MM.1S (cell line): Measurements from ENCODE around the gene PTH2R.

ENCODE experiments used
- DNase-seq: peaks from one replicate; pipeline ENCODE4 v3.0.0-alpha.2; 2015
- H2AFZ ChIP-seq: fragments of 300-600 bp; sonication (generic); 2 replicates; pipeline ENCODE4 v1.6.0; 2016; ENCODE audit warnings: antibody characterized with exemption, low read length
- H3F3A ChIP-seq: fragments of 300-600 bp; sonication (generic); 2 replicates; pipeline ENCODE4 v1.6.1; 2016; ENCODE audit warnings: mild to moderate bottlenecking, antibody characterized with exemption, low read length, moderate library complexity, mixed read lengths; ENCODE audit not compliant: insufficient read depth
- H3K27ac ChIP-seq: fragments of 300-600 bp; sonication (generic); 2 replicates; pipeline ENCODE4 v1.5.1; 2016; ENCODE audit warnings: mild to moderate bottlenecking, low read length
- H3K27me3 ChIP-seq: fragments of 300-600 bp; sonication (generic); replicated peaks from 2 replicates; pipeline ENCODE4 v1.6.0; 2016; ENCODE audit warnings: low read length; ENCODE audit not compliant: insufficient read depth
- H3K36me3 ChIP-seq: fragments of 300-600 bp; sonication (generic); replicated peaks from 2 replicates; pipeline ENCODE4 v1.6.1; 2016; ENCODE audit warnings: mild to moderate bottlenecking, low read length, mixed read lengths; ENCODE audit not compliant: insufficient read depth
- H3K4me1 ChIP-seq: fragments of 300-600 bp; sonication (generic); 2 replicates; pipeline ENCODE4 v1.6.1; 2016; ENCODE audit warnings: low read length, mixed read lengths
- H3K4me2 ChIP-seq: fragments of 300-600 bp; sonication (generic); 2 replicates; pipeline ENCODE4 v1.6.0; 2016; ENCODE audit warnings: low read depth, low read length
- H3K4me3 ChIP-seq: fragments of 300-600 bp; sonication (generic); 2 replicates; pipeline ENCODE4 v1.5.1; 2016; ENCODE audit warnings: low read length, mixed read lengths
- H3K79me2 ChIP-seq: fragments of 300-600 bp; sonication (generic); 2 replicates; pipeline ENCODE4 v1.6.1; 2016; ENCODE audit warnings: mixed run types, low read length, mixed read lengths
- H3K9ac ChIP-seq: fragments of 300-600 bp; sonication (generic); 2 replicates; pipeline ENCODE4 v1.6.1; 2016; ENCODE audit warnings: low read length, mixed read lengths
- H3K9me2 ChIP-seq: fragments of 300-600 bp; sonication (generic); replicated peaks from 2 replicates; pipeline ENCODE4 v1.6.1; 2016; ENCODE audit warnings: mild to moderate bottlenecking, low read length, mixed read lengths; ENCODE audit not compliant: insufficient read depth
- H3K9me3 ChIP-seq: fragments of 300-600 bp; sonication (generic); replicated peaks from 2 replicates; pipeline ENCODE4 v1.6.1; 2016; ENCODE audit warnings: mild to moderate bottlenecking, low read length, mixed read lengths; ENCODE audit not compliant: insufficient read depth
- H4K20me1 ChIP-seq: fragments of 300-600 bp; sonication (generic); 2 replicates; pipeline ENCODE4 v1.6.1; 2016; ENCODE audit warnings: mild to moderate bottlenecking, low read length, moderate library complexity, mixed read lengths; ENCODE audit not compliant: insufficient read depth
- CTCF ChIP-seq: fragments of 300-600 bp; sonication (generic); IDR thresholded peaks from 2 replicates; pipeline ENCODE4 v1.5.1; 2016; ENCODE audit warnings: antibody characterized with exemption, low read length, mixed read lengths
- EZH2 ChIP-seq: fragments of 300-600 bp; sonication (generic); optimal IDR thresholded peaks from 2 replicates; pipeline ENCODE3; 2017; ENCODE audit warnings: low read depth, mild to moderate bottlenecking, antibody characterized with exemption, low read length, mixed read lengths
- EZH2phosphoT487 ChIP-seq: fragments of 300-600 bp; sonication (generic); IDR thresholded peaks from 2 replicates; pipeline ENCODE4 v1.6.1; 2018; ENCODE audit warnings: antibody characterized with exemption, low read length

Gene PTH2R

DNA sequence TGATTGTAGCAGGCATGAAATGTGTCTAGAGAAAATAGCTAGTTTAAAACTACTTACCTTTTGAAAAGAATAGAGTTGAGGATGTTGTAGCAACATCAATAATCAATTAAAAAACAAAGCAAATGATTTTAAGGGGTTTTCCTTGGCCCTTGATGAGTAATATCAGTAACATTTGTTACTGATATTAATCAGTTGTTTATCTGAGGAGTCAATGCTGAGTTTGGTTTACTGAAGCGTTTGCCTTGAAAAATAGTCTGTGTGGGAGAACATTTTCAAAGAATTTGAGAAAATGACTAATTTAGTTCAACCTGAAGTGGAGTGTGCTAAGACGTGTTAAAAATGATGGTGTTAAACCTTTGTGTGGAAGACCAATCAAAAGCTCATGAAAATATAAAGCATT lies 9.3 kb downstream of the PTH2R start:
- H3F3A ChIP-seq: no peaks in the 10 kb centered on the region
- H3K36me3 ChIP-seq: no peaks in the 10 kb centered on the region
- H3K9ac ChIP-seq: no peak overlapping the region
- TF ChIP-seq EZH2 (no peak), EZH2phosphoT487 (no peak), CTCF (no peak)
- DNase-seq: no peak
- no peak overlapping the region for H3K27ac ChIP-seq
- no peak overlapping the region for H3K4me3 ChIP-seq
- no peaks in the 10 kb centered on the region for H3K9me3 ChIP-seq
- no peaks in the 10 kb centered on the region for H3K27me3 ChIP-seq
- no peaks in the 10 kb centered on the region for H3K79me2 ChIP-seq
- H3K4me2 ChIP-seq: no peak overlapping the region
- H2AFZ ChIP-seq: no peak overlapping the region
- H3K4me1 ChIP-seq: no peaks in the 10 kb centered on the region
- no peaks in the 10 kb centered on the region for H3K9me2 ChIP-seq
- H4K20me1 ChIP-seq: no peaks in the 10 kb centered on the region

DNA sequence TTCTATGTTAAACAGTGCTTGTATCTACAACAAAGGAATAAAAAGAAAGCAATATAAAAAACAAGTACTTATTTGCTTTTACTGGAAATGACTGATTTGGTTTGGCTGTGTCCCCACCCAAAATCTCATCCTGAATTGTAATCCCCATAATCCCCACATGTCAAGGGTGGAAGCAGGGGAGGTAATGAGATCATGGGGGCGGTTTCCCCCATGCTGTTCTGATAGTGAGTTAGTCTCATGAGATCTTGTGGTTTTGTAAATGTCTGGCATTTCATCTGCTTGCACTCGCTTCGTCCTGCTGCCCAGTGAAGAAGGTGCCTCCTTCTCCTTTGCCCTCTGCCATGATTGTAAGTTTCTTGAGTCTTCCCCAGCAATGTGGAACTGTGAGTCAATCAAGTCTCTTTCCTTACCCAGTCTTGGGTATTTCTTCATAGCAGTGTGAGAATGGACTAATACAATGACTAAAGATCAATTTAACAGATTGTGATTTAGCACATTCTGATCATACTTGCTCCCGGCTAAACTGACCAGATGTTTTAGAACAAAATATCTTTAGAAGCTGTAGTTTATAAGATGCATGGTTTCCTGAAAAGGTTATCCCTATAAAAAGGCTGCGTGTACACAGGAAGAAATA lies 19.9 kb downstream of the PTH2R start:
- no peak overlapping the region for H3K27ac ChIP-seq
- no peaks in the 10 kb centered on the region for H3K27me3 ChIP-seq
- H3K9me2 ChIP-seq: no peaks in the 10 kb centered on the region
- no peak overlapping the region for H2AFZ ChIP-seq
- H3K4me1 ChIP-seq: no peaks in the 10 kb centered on the region
- H3K4me3 ChIP-seq: no peak overlapping the region
- TF ChIP-seq EZH2: no peak
- no peak for TF ChIP-seq CTCF
- no peak for TF ChIP-seq EZH2phosphoT487
- no peaks in the 10 kb centered on the region for H3K9me3 ChIP-seq
- no peak overlapping the region for H3K4me2 ChIP-seq
- H3K79me2 ChIP-seq: no peaks in the 10 kb centered on the region
- no peak for DNase-seq
- H3F3A ChIP-seq: no peaks in the 10 kb centered on the region
- no peaks in the 10 kb centered on the region for H3K36me3 ChIP-seq
- H4K20me1 ChIP-seq: no peaks in the 10 kb centered on the region
- no peak overlapping the region for H3K9ac ChIP-seq

- Histone ChIP-seq H3K4me1 (no peaks in the 10 kb centered on the region), H4K20me1 (no peaks in the 10 kb centered on the region), H3K27me3 (no peaks in the 10 kb centered on the region), H3K9me2 (no peaks in the 10 kb centered on the region), H3K9me3 (no peaks in the 10 kb centered on the region), H3K4me3 (no peak overlapping the region), H3K4me2 (no peak overlapping the region), H2AFZ (no peak overlapping the region), H3K79me2 (no peaks in the 10 kb centered on the region), H3K9ac (no peak overlapping the region), H3F3A (no peaks in the 10 kb centered on the region), H3K27ac (no peak overlapping the region), H3K36me3 (no peaks in the 10 kb centered on the region)
- TF ChIP-seq EZH2 (no peak), CTCF (no peak), EZH2phosphoT487 (no peak)
- no peak for DNase-seq
Observed at GRCh38 chr2:208437755-208438154, 31.2 kb downstream of the PTH2R start.
